HG02840 (cell line): Measurements from ENCODE around the gene PLD1.

Experiments used
- ATAC-seq: cut with Tn5 transposase; IDR thresholded peaks from one replicate; pipeline ENCODE4 v1.9.1; 2021; ENCODE audit warnings: mild to moderate bottlenecking, moderate library complexity, moderate number of reproducible peaks; ENCODE audit not compliant: unreplicated experiment, low FRiP score

PLD1 gene

DNA sequence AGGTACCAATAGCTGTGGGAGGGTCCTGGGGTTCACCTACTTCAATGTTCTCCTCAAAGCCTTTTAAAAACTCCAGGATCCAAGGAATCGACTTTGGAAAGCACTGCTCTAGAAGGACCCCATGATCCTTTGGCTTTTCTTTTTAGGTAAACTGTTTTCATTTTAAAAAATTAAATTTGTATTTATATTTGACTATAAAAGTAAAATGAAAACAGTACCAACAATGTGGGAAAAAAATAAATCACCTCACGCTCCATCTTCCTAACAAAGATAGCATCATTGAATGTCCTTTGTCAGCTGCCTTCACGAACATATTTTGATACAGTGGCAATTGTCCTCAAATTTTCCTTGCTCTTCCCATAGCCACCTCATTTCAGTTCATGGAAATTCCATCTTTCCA lies 127.5 kb downstream of the PLD1 start:
- ATAC-seq, result no peak

DNA sequence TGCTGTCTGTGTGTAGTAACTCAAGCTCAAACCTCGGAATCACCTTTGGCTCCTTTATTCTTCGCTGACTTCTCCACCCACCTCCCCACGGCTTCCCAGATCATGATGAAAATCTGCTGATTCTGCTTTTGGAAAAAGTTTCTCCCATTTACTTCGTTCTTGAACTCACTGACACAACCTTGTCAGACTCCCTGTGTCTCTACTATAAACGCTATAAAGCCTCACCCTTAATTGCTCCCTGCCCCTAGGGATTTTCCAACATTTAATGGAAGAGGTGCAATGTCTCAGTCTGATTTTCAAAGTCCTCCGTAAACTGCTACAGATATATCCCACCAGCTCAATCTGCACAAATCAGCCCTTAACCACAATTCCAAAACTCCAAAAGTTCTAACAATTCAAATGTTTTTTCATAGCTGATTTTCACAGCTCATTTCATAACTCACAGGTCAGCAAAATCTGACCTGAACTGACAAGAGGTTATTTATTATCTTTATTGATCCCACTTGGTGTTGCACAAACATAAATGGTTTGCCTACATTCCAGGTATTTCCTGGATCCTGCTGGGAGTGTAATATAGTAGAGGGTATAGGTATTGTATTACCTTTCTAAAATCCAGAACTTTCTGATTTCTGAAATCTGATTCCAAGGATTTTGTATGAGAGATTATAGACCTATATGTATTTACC lies 129.4 kb downstream of the PLD1 start:
- no peak for ATAC-seq

DNA sequence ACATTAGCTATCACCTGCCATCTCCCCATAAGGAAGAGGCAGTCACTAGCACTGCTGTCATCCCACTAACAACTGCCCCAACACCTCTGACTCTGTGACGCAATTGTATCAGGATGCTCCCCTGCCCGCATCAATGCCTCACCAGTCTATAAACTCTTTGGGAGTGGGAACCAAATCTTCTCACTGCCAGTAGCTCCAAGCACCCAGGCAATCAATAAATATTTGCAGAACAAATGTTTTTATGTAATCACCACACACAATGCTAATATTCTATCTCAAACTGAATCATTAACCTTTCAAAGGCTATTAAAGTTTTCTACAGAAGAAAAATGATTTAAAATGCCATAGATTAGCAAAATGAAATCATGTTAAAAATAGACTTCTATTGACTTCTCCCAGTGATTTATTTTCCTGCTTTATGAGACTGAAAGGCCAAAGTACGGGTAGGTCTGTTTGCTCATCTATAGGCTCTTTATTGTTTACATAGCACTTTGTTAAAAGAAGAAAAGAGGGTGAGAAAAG lies 131.3 kb downstream of the PLD1 start:
- no peak for ATAC-seq

DNA sequence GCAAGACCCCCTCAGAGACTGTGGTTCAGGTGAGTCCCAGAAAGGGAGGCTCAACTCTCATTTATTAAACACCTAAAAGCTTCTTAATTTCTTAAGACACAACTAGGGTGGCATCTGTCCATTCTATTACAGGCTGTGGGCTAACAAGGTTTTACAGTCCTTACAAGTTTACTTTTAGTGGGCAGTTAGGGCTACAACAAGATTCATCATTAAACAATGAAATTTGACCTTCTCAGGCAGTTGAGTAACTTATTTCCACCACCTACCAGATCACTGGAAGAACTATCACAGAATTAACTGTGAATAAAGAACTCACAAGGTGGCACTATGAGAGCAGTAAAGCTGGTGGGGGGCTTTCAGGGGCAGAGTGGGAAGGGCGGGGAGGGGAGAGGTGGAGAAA lies 132.6 kb downstream of the PLD1 start:
- ATAC-seq, result no peak

DNA sequence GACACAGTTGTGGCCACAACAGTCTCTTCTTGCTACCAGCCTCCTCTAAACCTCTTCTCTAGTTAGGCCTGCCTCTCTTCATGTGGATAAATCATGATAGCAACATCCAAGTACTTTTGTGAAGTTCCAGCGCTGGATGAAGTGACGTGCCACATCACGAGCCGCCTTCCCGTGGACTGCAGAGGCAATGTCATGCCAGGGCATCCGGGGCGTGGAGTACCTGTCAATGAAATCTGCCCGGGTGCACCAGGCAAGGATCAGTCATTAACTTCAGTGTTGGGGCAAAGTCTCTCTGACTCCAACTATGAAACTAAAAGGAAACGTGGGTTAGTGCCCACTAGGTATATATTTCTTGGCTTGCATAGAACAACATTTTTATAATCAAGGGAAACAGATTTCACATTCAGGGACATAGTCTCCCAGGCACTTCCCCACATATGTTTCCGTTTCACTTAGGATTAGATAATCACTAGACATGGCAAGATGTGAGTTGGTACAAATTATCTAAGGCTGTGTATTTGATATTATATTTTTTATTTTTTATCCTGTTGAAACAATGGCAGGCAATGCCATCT lies 133.6 kb downstream of the PLD1 start:
- ATAC-seq, result no peak

DNA sequence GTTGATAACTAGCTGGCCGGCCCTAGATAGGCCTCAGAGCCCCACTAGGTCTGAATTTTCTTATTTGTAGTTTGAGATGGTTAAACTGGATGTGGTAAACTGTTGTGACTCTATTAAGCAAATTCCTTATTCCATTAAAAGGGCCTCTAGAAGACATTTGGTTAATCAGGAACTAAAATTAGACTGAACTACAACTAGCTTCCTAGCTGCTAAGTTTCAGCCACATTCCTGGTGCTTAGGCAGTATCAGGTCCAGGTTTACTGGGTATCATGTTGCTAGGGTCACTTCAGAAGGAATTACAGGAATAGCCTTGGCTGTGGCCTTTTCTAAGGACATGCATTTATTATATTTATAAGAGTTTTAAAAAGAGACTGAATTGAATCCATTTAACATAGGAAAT lies 136.3 kb downstream of the PLD1 start:
- ATAC-seq, result no peak

DNA sequence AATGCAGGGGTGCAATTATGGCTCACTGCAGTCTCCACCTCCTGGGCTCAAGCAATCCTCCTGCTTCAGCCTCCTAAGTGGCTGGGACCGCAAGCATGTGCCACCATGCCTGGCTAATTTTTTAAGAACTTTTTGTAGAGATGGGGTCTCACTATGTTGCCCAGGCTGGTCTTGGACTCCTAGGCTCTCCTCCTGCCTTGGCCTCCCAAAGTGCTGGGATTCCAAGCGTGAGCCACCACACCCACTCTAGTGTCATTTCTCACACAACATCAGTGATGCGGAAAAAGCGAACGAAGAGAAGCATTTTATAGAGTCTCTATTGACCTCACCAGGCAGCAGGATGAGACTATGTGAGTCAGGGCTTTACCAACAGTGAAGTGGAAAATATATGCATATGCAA lies 137.7 kb downstream of the PLD1 start:
- ATAC-seq, result no peak

DNA sequence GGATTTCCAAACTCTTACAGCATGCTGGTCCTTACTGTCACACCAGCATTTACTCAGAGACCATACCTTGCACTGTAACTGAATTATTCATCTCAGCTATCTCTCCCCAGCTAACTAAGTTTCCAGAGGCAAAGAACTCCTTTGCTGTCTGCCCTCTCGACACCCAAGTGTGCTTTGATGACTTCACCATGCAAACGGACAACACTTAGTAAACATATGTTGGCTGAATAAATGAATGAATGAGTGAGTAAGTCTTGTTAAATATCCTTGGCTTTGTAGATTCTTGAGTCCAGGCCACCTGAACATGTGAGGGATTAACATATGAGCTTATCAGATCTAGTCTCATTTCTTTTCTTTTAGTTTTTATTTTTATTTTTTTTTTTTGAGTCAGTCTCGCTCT lies 138.2 kb downstream of the PLD1 start:
- ATAC-seq, result no peak

DNA sequence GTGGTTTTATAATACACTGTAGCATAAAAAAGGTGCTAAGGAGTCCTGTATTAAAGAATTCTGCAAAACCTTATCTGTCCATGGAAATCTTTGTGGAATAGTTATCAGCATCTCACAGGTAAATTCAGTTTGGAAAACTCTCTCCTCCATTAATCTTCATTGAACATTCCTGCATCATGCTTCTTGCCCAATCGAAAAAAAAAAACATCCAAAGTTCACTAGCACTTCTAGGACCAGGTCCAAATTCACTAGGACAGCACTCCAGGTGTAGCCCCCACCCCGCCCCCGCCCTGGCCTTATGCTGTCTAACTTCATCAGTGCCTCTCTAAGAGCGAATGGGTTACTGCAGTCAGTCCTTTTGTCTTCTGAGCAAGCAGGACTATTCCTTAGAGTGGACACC lies 138.6 kb downstream of the PLD1 start:
- no peak for ATAC-seq

DNA sequence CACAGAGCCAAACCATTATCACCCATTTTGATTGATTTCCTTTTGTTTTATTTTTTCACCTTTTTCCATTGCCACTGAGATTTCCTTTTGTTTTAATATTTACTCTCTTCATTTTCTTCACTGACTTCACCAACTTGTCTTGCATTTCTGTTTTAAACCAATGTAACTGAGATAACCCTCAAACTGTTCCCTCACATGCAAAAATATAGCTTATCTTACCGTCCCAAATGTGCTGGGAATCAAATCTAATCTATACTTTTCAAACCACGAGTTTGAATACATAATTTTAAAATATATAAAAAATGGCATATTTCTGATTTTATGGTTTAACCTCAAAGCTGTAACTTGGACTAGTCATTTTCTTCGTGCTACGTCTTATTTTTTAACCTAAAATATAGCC lies 143.8 kb downstream of the PLD1 start:
- ATAC-seq, result no peak

DNA sequence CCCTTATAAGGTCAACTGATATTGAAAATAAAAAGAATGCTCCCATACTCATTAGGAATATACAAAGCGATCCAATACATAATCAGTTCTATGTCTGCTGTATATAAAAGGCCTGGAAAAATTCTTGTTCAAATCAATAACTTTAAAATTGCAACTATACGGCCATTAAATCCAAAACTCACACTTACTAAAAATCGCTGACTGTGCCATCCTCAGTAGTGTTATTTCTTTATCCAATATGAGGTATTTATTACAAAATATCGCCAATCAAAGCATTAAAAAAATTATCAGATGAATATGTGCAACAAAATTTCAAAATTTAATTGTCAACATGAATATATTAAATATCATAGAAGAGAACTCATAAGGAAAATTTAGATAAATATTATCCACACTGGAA lies 146.5 kb downstream of the PLD1 start:
- no peak for ATAC-seq

DNA sequence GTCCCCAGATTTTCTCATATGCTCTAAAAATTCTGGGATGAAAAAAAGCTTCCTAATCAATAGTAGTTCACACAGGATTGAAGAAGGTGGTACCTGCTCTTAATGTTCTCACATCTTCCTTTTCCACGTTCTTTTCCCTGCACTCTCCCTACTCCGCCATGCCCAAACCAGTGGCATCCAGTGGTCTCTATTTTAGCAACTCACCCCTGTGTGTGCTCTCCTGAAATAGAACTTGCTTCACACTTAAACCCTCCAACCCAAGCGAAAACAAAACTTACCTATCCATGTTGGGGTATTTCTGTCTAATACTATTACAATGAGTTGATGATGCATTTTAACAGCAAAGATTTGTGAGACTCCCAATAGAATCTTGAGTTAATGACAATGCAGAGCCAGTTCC lies 148.8 kb downstream of the PLD1 start:
- no peak for ATAC-seq

DNA sequence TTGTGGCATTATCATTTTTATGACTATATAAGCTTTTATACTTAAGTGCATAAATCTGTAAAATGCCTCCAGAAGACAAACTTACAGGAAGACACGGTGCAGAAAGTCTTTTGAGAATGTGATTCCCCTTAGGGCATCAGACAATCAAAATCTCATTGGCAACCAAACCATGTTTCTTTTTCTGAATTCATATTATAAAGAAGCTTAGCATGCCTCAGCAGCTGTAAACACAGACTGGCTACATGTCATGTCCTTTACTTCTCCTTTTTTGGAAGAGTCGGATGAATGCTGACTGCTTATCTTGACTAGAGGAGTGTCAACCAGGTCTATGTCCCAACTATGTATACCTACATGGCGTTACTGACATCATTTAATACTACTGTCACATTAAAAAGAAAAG lies 150.1 kb downstream of the PLD1 start:
- no peak for ATAC-seq

DNA sequence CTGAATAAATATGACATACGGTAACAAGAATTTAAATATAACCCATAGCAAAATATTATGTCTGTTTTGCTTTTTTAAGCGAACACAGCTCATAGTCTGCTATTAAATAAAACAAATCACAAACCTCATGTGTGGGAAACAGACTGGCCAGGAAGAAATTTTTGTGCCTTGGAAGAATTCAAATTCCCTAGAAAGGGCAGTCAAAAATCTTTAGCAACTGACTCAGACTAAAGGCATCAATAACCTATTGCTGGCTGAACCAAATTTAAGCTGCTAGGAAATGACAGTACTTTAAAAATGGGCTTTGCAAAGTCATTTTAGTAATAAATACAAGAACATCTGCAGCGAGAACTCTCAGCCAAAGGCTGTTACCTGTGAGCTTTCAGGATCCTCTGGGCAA lies 151.4 kb downstream of the PLD1 start:
- no peak for ATAC-seq

DNA sequence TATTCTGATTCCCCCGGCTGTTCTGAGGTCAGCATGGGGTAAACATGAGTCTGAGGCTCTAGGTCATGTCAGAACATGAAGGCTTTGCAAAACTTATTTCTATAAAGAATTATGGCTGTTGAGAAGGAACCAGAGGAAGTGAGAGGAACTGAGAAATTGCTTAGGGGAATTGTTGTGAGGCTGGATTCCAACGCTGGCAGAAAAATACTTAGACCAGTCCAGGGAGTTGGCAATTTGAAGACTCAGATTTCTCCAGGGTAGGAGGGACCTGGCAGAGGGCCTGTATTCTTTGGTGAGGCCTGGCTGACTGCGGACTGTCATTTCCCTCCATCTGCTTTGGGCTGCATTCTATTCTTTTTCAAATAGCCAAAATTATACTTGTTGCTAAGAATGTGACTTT lies 155.5 kb downstream of the PLD1 start:
- no peak for ATAC-seq

DNA sequence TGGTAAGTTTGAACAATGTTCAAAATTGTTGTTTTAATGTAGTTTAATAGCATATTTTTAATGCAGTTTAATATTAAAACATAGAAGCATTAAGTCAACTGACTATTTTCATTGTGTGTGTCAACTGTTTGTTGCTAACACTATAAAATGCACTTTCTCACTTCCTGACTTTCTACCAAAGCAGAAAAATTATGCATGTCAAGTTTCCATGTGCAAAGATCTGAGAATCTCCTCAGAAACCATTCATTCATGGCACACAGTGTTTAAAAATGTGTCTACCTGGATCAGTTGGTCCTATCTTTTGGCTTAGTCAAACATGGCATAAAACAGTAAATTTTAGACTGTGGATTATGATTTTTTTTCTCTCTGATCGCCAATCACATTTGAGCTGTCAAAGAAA lies 156.0 kb downstream of the PLD1 start:
- no peak for ATAC-seq

DNA sequence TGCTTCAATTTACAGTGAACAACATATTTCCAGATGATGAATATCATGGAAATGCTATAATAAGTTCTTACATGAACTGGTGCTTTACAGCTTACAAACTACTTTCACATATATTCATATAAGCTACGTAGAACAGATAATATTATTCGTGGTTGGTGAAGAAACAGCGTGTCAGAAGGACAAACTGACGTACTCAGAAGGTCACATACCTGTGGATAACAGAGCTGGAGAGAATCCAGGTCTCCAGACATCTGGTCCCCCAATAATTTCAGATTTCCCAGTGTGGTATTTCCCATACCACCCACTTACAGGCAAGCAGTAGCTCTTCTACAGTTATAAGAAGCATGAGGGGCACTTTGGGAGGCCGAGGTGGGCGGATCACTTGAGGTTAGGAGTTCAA lies 156.6 kb downstream of the PLD1 start:
- ATAC-seq, result no peak

DNA sequence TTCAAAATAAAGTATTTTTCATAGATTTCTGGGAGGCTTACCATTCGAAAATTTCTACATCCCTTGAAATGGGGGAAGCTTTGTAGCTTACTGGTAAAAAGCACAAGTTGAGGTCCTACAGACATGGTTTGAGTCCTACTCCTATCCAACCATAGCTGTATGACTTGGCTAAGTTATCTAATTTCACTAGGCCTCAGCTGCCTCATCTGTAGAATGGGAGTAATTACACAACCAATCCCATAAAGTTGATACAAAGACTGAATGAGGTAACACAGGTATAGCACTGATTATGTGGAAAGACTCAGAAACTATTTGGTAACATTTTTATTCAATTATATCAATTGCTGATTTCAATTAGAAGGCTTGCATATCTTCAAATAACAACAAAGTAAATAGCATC lies 157.4 kb downstream of the PLD1 start:
- no peak for ATAC-seq

DNA sequence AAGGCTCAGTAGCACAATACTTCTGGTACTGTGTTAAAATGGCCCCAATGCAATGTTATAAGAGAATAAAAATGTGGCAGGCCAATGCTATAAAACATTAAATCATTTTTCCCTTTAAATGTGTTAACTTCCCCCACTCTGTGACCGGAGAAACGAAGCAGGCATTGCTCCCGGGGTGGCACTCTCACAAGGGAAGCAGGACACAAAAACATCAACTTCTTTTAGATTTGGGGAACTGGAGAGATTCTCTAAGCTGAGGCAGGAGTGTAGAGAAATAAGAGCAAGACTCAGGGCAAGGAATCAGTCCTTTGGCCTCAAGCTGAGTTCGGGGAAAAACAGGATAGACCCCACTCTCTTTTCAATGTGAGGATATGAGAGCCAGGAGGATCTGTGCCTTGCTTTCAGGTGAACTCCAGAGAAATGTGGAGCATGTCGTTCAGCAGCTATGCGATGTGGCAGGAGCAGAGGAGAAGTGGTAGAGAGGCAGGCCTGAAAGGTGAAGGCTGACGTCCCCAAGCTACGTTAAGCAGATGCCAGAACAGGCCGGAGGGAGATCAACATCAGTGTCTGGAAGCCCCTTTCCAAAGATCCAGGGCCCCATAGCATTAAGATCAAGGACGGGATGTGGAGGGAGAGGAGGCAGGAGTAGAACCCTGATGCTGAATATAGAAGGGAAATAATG lies 160.2 kb downstream of the PLD1 start:
- ATAC-seq, result no peak

DNA sequence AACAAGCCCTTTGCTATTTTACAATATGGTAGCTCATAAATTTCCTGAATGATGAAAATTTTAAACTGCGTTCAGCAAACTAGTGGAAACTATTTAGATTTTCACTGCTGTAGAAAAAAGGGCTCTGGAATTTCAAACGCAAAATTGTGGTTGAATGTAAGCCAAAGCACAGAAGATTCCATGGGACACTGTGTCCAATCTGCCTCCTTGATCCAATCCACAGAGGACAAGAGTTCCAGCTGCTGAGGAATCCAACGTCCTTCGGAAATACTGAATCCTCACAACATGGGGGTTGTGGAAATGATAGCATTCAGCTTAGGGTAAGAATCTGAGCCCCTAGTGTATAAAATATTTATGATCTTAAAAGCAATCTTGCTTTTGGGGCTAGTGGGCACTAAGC lies 161.0 kb downstream of the PLD1 start:
- ATAC-seq, result no peak

DNA sequence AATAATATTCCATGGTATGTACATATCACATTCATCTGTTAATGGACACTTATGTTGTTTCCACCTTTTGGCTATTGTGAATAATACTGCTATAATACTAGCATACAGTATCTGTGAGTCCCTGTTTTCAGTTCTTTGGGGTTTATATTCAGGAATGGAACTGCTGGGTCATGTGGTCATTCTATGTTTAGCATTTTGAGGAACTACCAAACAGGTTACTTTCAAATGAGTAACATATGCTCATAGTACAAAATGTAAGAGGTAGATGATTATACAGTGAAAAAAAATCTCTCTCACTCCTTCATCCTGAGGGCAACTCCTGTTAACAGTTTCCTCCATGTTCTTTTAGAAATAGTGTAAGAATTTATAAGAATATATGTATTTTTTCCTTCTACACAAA lies 162.2 kb downstream of the PLD1 start:
- no peak for ATAC-seq
